RWPE1 (cell line): ENCODE data around the gene ZNFX1.

ENCODE experiments used
- CTCF ChIA-PET: fragments of 350-600 bp; sonication (Branson Sonifier 250); formaldehyde crosslinking; extraction: SDS; loops from one replicate; lab custom pipeline; 2021; lab: Yijun Ruan, JAX
- POLR2A ChIA-PET: fragments of 400-600 bp; formaldehyde crosslinking; extraction: SDS; loops from one replicate; lab custom pipeline; 2020; ENCODE audit warnings: antibody characterized with exemption; ENCODE audit not compliant: low non-redundant PET; lab: Yijun Ruan, JAX
- DNase-seq: peaks from one replicate; pipeline ENCODE4 v3.0.0; 2012; ENCODE audit warnings: low spot score
- H3K27ac ChIP-seq: fragments of 450-650 bp; 2 replicates; pipeline ENCODE4 v1.5.1; 2017
- CTCF ChIP-seq: fragments of 450-650 bp; conservative IDR thresholded peaks from 2 replicates; pipeline ENCODE4 v1.5.1; 2017; ENCODE audit warnings: low read depth, mild to moderate bottlenecking

The ZNFX1 gene

GRCh38 chr20:49259799-49260198 is 18.1 kb downstream of the ZNFX1 start:
- no peak for DNase-seq
- TF ChIP-seq CTCF = no peak
- POLR2A ChIA-PET = no interaction called here
- CTCF ChIA-PET = no interaction called here
- H3K27ac ChIP-seq = no peak overlapping the region

GRCh38 chr20:49259284-49259683 is 18.6 kb downstream of the ZNFX1 start:
- ChIA-PET POLR2A (no interaction called here), CTCF (interaction anchor here (0.6 to 0.7 kb wide), 3 partner anchors 13 to 252 kb away, joined by 3 to 7 read pairs (median 4); no protein-coding TSS in a partner anchor)
- no peak overlapping the region for H3K27ac ChIP-seq
- TF ChIP-seq CTCF = no peak
- DNase-seq = no peak

- CTCF ChIA-PET = interaction anchor here (0.7 kb wide), 1 partner anchor 11 kb away, joined by 4 read pairs; no protein-coding TSS in a partner anchor
- DNase-seq = no peak
- POLR2A ChIA-PET = interaction anchor here (0.6 kb wide), 1 partner anchor 37 kb away, joined by 7 read pairs; the partner anchor contains the start of gene DDX27
- TF ChIP-seq CTCF = no peak
- H3K27ac ChIP-seq = no peak overlapping the region
Observed at GRCh38 chr20:49256261-49256660, 21.6 kb downstream of the ZNFX1 start.

GRCh38 chr20:49252556-49253350 is 25.1 kb downstream of the ZNFX1 start:
- DNase-seq = no peak
- no peak for TF ChIP-seq CTCF
- H3K27ac ChIP-seq = no peak overlapping the region
- CTCF ChIA-PET = interaction anchor here (0.6 to 1.2 kb wide), 2 partner anchors 18 to 119 kb away, joined by 3 to 5 read pairs; no protein-coding TSS in a partner anchor
- POLR2A ChIA-PET = interaction anchor here (1.4 kb wide), 1 partner anchor 10 kb away, joined by 3 read pairs; no protein-coding TSS in a partner anchor

- CTCF ChIA-PET = interaction anchor here (0.6 to 0.7 kb wide), 2 partner anchors 116 to 1586 kb away, joined by 3 to 4 read pairs; no protein-coding TSS in a partner anchor
- POLR2A ChIA-PET = no interaction called here
- H3K27ac ChIP-seq = peak overlapping the region; percentile 49
Observed at GRCh38 chr20:49248879-49249665, 28.8 kb downstream of the ZNFX1 start.

More at GRCh38 chr20:49248879-49249665, 28.8 kb downstream of the ZNFX1 start:
- DNase-seq = no peak
- TF ChIP-seq CTCF = no peak
